ENCODE data around the gene MEFV. TPM values are rescaled to one million over a fixed set of nuclear protein-coding genes. Genes with fewer than 3 reads are reported as not detected.
"Not testable (repeated sequence)": the region's sequence is repeated elsewhere in the genome, so short reads cannot be mapped to it uniquely, and the experiment has no call there.

The MEFV gene
- total RNA-seq, 1 donor from 2014 or later = 0.52 TPM

- no peak for ATAC-seq
These were observed 40.7 kb downstream of the MEFV start for GRCh38 chr16:3215601-3216262.

DNA sequence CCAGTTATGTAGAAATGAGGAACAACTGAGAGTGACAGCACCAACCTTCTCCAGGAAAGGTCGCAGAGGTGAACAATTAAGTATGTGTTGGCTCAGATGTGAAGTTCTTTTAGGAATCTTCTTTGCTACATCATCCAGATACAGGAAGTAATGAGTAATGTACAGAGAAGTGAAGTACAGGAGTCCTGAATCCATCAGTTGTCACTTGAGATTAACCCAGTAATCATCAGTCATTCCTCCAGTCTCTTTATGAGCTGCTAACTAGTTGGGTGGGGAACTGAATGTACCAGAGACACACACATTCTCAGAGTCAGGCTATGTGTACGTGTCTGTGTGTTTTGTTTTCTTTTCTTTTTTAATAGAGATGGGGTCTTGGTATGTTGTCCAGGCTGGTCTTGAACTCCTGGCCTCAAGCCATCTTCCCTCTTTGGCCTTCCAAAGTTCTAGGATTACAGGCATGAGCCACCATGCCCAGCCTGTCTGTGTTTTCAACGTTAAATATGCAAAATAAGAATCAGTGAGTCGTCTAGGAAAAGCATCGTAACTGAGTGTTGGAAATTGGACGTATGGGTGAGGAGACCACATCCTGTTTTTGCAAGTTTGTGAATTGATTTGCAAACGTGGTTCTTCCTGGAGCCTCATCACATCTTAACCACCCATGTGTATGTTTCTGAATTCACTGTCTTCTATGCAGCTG, 41.4 kb downstream of the MEFV start:
- ATAC-seq = no peak

DNA sequence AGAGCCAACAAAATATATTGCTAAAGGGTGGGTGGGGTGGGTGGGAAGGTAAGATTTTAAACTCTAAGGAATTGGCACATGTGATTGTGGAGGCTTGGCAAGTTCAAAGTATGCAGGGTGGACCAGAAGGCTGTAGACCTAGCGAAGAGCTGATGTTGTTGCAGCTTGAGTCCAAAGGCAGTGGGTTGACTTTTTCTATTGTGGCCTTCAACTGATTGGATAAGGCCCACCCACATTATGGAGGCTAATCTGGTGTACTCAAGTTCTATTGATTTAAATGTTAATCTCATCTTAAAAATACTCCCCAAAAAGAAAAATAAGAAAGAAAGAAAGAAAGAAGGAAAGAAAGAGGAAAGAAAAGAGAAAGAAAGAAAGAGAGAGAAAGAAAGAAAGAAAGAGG, 43.9 kb downstream of the MEFV start:
- no peak for ATAC-seq

GRCh38 chr16:3212006-3212405, 44.4 kb downstream of the MEFV start:
- ATAC-seq = no peak

GRCh38 chr16:3207086-3207953, 49.1 kb downstream of the MEFV start:
- no peak for ATAC-seq

DNA sequence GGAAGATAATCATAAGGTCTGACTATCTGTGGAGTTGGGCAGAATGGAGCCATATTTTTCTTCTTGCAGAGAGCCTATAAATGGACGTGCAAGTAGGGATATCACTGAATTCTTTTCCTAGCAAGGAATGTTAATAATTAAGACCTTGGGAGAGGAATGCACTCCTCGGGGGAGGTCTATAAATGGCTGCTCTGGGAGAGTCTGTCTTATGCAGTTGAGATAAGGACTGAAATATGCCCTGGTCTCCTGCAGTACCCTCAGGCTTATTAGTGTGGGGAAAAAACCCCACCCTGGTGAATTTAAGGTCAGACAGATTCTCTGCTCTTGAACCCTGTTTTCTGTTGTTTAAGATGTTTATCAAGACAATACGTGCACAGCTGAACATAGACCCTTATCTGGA, 50.5 kb downstream of the MEFV start:
- ATAC-seq = not testable (repeated sequence)

- ATAC-seq = no peak
These were observed 53.4 kb downstream of the MEFV start for GRCh38 chr16:3202903-3203539.

GRCh38 chr16:3198334-3199072, 57.9 kb downstream of the MEFV start:
- ATAC-seq = no peak

GRCh38 chr16:3197694-3198333, 58.6 kb downstream of the MEFV start:
- ATAC-seq = not testable (repeated sequence)

DNA sequence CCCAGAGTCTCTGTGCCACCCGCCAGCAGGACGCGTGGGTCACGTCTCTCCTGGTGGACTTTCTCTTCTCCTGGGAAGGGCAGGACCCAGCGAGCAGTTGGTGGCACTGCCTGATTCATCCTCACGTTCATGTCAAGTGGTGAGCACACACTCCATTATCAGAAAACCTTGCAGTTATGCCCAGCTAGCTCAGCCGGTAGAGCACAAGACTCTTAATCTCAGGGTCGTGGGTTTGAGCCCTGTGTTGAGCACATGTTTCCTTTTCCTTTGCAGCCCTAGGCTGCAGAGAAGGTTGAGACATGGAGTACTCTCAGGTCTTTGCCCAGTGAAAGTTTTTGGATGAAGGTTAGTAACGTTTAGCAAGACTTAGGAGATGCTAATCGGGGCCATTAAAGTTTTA, 60.5 kb downstream of the MEFV start:
- no peak for ATAC-seq

DNA sequence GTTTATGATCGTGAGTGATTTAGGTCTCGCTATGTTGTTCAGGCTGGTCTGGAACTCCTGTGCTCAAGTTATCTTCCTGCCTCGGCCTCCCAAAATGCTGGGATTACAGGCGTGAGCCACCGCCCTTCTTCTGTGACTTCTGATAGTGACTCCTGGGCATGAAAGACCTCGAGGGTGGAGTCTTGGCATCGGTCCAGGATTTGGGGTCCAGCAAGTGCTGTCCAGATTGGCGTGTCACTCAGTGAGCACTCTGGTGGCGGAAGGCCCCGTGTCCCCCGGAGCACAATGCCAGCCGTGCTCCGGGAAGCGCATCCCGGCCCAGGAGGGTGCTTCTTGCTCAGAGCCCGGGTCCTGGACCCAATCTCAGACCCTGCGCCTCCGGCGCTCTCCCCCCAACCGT, 61.6 kb downstream of the MEFV start:
- ATAC-seq = no peak

DNA sequence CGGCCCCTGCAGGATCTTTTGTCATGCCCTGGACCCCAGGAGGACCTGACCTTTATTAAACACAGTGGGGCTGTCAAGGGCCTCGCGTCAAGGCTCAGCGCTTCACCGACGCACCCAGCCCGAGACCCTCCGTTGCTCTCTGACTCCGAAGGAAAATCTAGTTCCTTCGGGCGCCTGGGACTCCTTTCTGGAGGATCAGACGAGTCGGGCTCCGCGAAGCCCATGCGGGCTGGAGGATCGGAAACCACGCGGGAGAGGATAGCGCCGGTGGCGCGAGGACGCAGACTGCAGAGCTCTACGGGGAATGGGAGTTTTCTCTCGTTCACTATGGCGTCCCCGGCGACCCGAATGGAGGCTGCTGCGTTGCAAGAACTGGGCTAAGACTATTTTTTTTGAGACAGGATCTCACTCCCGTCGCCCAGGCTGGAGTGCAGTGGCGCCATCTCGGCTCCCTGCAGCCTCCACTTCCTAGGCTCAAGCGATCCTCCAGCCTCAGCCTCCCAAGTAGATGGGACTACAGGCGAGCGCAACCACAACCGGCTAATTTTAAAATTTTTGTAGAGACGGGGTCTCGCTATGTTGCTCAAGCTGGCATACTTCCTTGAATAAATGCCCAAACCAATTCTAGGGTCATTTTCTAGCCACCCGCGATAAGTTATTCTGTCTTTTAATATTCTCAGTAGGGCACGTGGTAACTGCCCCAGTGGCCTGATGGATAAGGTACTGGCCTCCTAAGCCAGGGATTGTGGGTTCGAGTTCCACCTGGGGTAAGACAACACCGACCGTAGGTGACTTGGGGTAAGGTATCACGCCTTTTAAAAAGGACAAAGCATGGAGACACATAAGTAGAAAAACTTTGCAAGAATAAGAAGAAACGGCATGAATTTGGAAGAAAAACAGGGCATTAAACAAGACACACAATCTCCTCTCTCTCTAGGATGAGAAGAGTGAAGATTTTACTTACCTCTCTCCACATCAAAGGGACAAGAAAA, 62.9 kb downstream of the MEFV start:
- ATAC-seq = no peak

GRCh38 chr16:3192476-3193019, 63.9 kb downstream of the MEFV start:
- no peak for ATAC-seq

Other genes with a start within 250 kb of the MEFV start
- gene CLDN9, start 243.7 kb downstream of the MEFV start, total RNA-seq = not detected
- not detected for gene CLDN6, start 238.4 kb downstream of the MEFV start, total RNA-seq
- 11.7 TPM for gene TNFRSF12A, start 236.3 kb downstream of the MEFV start, total RNA-seq
- gene HCFC1R1, start 232.7 kb downstream of the MEFV start, total RNA-seq = 26.6 TPM
- 21.3 TPM for gene THOC6, start 232.6 kb downstream of the MEFV start, total RNA-seq
- 62.0 TPM for gene BICDL2, start 219.7 kb downstream of the MEFV start, total RNA-seq
- gene MMP25, start 210.1 kb downstream of the MEFV start, total RNA-seq = 0.80 TPM
- 3.7 TPM for gene IL32, start 191.0 kb downstream of the MEFV start, total RNA-seq
- gene ZSCAN10, start 157.3 kb downstream of the MEFV start, total RNA-seq = not detected
- 5.6 TPM for gene ZNF205, start 144.0 kb downstream of the MEFV start, total RNA-seq
- 9.7 TPM for gene ZNF213, start 121.6 kb downstream of the MEFV start, total RNA-seq
- gene OR1F1, start 68.4 kb downstream of the MEFV start, total RNA-seq = not detected
- gene ZNF200, start 21.5 kb downstream of the MEFV start, total RNA-seq = 4.1 TPM
- gene ZNF263, start 26.9 kb upstream of the MEFV start, total RNA-seq = 9.3 TPM
- gene TIGD7, start 48.8 kb upstream of the MEFV start, total RNA-seq = 1.1 TPM
- gene ZNF75A, start 48.9 kb upstream of the MEFV start, total RNA-seq = 10.4 TPM
- not detected for gene OR2C1, start 99.3 kb upstream of the MEFV start, total RNA-seq
- 5.8 TPM for gene ZSCAN32, start 144.4 kb upstream of the MEFV start, total RNA-seq
- 4.0 TPM for gene ZNF174, start 144.6 kb upstream of the MEFV start, total RNA-seq
- 1.00 TPM for gene ZNF597, start 186.9 kb upstream of the MEFV start, total RNA-seq
- gene NAA60, start 187.0 kb upstream of the MEFV start, total RNA-seq = 24.5 TPM
- gene C16orf90, start 238.9 kb upstream of the MEFV start, total RNA-seq = not detected
- 8.0 TPM for gene CLUAP1, start 244.4 kb upstream of the MEFV start, total RNA-seq

Data from esophagus mucosa (tissue), 1 donor.